Uterus (tissue), 2 donors: ENCODE data around the gene TTLL6.

Experiments
- POLR2A ChIP-seq, 2 donors: fragments of 450-650 bp; IDR thresholded peaks; one replicate each; pipeline ENCODE4 v1.6.1; 2016; ENCODE audit warnings: antibody characterized with exemption in 2 of 2, mild to moderate bottlenecking in 1 of 2, moderate library complexity in 1 of 2
- TF ChIP-seq, protein P1 (sequence below), 4 experiments: fragments of 200-600 bp in 2 of 4; fragments of 450-650 bp in 2 of 4; sonication (generic) in 2 of 4; IDR thresholded peaks; one replicate each; pipeline ENCODE4 v1.5.1; 2016 to 2019; ENCODE audit warnings: antibody characterized with exemption in 4 of 4, mild to moderate bottlenecking in 2 of 4, moderate library complexity in 1 of 4

DNA sequence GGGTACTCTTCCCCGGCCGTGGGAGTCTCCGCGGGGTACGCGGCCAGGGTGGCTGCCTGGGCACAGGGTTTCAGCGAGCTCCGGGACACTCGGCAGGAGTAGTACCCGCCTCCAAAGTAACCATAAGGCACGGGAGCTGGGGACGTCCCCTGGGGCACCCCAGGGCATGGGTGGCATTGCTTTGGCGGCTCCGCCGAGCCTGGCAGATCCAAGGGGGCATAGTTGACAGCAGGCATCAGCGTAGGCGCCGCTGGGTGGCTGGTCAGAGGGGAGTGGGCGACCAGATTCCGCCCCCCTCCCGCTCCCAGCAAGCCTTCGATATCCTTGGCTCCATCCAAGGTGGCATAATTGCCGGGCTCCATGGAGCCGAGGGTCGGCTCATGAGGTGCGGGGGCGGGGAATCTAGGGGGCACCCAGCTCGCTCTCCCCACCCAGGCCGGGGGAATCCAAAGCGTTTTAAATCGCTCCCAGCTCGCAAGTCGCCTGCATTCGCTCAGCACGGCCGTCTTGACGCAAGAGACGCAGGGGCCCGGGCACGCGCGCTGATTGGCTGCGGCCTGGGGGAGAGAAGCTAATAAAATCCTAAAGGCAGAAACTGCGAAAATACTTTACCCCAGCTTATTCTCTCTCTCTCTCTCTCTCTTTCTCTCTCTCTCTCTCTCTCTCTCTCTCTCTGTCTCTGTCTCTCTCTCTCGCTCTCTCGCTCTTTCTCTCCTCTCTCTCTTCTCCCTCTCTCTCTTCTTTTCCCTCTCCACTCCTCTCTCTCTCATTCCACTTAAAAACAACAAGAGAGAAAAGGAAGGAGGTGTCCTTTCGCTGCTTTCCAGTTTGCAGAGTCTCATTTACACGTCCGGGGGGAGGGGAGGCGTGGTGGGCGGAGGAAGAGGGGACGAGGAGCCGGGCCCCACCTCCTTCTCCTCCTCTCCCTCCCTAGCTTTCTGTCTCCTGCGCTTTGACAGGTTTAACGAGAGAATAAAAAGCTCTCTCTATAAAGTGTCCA is 88.5 kb downstream of the TTLL6 start, which contains the start of gene HOXB13:
- TF ChIP-seq POLR2A (IDR thresholded peaks at IDR 0.05) = no peak
- TF ChIP-seq, protein P1, sequence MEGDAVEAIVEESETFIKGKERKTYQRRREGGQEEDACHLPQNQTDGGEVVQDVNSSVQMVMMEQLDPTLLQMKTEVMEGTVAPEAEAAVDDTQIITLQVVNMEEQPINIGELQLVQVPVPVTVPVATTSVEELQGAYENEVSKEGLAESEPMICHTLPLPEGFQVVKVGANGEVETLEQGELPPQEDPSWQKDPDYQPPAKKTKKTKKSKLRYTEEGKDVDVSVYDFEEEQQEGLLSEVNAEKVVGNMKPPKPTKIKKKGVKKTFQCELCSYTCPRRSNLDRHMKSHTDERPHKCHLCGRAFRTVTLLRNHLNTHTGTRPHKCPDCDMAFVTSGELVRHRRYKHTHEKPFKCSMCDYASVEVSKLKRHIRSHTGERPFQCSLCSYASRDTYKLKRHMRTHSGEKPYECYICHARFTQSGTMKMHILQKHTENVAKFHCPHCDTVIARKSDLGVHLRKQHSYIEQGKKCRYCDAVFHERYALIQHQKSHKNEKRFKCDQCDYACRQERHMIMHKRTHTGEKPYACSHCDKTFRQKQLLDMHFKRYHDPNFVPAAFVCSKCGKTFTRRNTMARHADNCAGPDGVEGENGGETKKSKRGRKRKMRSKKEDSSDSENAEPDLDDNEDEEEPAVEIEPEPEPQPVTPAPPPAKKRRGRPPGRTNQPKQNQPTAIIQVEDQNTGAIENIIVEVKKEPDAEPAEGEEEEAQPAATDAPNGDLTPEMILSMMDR (IDR thresholded peaks at IDR 0.05) = no peak
